ENCODE measurements around the gene ABCA10.

The ABCA10 gene

DNA sequence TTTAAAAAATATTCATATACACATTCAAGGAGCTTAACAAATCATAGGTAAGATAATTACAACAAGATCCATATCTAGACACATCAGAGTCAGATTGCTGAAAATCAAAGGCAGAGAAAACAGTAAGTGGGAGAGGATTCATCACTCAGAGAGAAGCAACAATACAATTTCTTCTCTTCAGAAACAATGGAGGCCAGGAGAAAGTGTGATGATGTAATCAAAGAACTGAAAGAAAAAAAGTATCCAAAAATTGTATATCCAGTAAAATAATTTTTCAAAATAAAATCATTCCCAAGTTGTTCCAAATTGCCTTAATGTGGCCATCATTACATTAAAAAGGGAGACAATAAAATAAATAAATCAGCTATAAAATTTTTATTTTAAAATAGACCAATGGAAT is 69.2 kb downstream of the ABCA10 start:
- peaks cover 5% of the 10 kb centered on the region for H3K36me3 Mint-ChIP-seq
- no peaks in the 10 kb centered on the region for H3K27me3 Mint-ChIP-seq
- H3K4me1 Mint-ChIP-seq, result no peaks in the 10 kb centered on the region
- H3K4me3 Mint-ChIP-seq, result no peak overlapping the region
- no peak overlapping the region for H3K27ac Mint-ChIP-seq
- H3K9me3 Mint-ChIP-seq, result peaks cover 2% of the 10 kb centered on the region
- ATAC-seq, result no peak

DNA sequence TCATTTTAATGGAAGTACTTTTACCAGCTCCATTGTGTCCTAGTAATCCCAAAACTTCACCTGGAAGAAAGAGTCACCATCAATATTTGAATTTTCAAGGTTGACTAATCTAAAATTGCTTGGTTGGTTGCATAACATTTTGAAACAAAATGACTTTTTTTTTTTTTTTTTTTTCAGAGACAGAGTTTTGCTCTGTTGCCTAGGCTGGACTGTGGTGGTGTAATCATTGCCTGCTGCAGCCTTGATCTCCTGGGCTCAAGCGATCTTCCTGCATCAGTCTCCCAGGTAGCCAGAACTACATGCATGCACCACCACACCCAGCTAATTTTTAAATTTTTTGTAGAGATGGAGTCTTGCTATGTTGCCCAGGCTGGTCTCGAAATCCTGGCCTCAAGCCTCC is 74.4 kb downstream of the ABCA10 start:
- Mint-ChIP-seq H3K27ac (no peak overlapping the region), H3K27me3 (no peaks in the 10 kb centered on the region), H3K9me3 (peaks cover 5% of the 10 kb centered on the region), H3K4me3 (no peak overlapping the region), H3K4me1 (no peaks in the 10 kb centered on the region), H3K36me3 (peaks cover 39% of the 10 kb centered on the region)
- ATAC-seq, result no peak

DNA sequence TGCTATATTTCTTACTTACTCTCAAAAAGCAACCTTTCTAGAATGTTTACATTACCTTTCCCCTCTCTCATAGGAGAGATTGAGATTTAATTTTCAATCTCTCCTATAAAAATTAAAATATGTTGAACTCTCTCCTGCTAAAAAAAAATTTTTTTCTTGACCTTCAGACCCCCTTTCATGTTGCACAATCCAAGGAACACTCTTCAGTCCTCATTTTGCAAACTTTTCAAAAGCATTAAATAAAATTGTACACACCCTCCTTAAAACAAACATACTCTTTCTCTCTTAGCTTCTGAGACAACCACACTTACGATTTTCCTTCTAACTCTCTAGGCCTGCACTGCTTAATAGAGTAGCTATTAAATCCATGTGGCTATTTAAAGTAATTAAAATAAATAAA is 78.3 kb downstream of the ABCA10 start:
- peaks cover 3% of the 10 kb centered on the region for H3K9me3 Mint-ChIP-seq
- H3K27me3 Mint-ChIP-seq, result no peaks in the 10 kb centered on the region
- H3K27ac Mint-ChIP-seq, result no peak overlapping the region
- ATAC-seq, result no peak
- H3K36me3 Mint-ChIP-seq, result peaks cover 35% of the 10 kb centered on the region
- H3K4me3 Mint-ChIP-seq, result no peak overlapping the region
- no peaks in the 10 kb centered on the region for H3K4me1 Mint-ChIP-seq

DNA sequence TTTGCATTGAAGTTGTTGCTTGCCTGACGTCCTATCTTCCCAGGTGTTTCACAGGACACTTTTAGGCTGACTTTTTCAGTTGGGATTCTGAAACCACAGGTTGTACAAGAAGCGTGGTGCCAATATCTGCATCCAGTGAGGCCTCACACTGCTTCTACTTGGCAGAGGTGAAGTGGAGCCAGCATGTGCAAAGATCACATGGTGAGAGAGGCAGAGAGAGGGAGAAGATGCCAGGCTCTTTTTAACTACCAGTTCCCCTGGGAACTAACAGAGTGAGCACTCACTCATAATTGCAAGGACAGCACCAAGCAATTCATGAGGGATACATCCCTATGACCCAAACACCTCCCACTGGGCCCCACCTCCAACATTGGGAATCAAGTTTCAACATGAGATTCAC is 81.2 kb downstream of the ABCA10 start:
- Mint-ChIP-seq H3K36me3 (peaks cover 21% of the 10 kb centered on the region), H3K9me3 (peaks cover 3% of the 10 kb centered on the region), H3K27me3 (no peaks in the 10 kb centered on the region), H3K4me3 (no peak overlapping the region), H3K4me1 (peaks cover 8% of the 10 kb centered on the region), H3K27ac (no peak overlapping the region)
- ATAC-seq, result no peak

DNA sequence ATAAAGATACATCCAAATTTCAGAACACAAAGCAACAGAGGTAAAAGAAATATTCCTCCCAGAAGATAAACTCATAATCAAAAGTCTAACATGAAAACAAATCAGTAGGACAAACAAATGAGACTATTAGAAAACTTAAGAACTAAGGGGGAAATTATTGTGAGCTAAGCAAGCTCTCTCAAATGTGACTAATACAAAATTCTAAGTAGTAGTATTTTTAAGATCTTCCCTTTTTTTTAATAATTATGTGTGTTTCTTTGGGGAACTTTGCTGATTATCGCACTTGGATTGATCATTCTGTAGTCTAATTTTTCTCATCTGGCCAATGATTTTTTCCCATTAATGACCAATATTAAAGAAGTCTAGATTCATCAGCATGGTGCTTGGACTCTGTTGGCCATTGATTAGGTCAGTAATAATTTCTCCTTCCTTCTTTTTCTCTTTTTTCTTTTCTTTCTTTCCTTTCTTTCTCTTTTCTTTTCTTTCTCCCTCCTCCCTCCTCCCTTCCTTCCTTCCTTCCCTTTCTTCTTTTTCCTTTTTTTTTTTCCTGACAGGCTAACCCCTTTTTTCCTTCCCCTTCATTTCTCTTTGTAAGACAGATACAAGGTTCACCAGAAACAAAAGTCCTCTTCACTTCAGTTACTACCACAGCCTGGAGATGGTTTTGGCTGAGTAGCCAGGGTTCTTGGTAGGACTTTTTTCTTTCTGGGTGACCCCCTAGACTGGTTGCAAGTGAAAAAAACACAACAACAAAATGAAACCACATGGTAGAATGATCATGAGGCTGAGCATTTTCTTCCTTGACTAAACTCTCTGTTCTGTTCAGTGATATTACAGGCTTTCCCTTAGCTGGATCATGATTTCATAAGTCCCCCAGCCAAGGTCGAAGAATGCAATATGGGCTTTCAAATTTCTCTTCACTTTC is 84.0 kb downstream of the ABCA10 start:
- Mint-ChIP-seq H3K4me1 (peaks cover 8% of the 10 kb centered on the region), H3K9me3 (no peaks in the 10 kb centered on the region), H3K4me3 (no peak overlapping the region), H3K27ac (no peak overlapping the region), H3K27me3 (no peaks in the 10 kb centered on the region), H3K36me3 (peaks cover 4% of the 10 kb centered on the region)
- ATAC-seq, result no peak

DNA sequence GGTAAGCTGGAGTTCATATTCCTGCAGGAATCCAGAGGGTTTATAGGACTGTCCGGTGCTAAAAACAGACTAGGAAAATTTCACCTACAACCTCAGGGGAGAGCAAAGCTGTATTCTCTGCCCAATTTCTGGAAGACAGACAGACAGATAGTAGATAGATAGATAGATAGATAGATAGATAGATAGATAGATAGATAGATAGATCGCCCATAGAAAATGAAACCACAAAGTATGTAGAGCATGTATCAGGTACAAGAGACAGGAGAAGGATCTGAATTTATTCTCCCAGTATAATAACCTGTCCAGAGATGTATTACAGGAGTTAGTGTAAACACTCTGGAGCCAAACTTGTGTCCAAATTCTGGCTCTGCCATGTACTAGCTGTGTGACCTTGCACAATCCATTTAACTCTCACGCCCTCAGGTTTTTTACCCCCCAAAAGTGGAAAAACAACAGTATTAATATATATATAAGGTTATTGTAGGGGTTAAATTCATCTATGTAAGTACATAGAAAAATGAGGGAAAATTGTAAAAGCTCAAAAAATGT is 84.9 kb downstream of the ABCA10 start:
- Mint-ChIP-seq H3K27ac (no peak overlapping the region), H3K4me3 (no peak overlapping the region), H3K36me3 (no peaks in the 10 kb centered on the region), H3K9me3 (no peaks in the 10 kb centered on the region), H3K4me1 (peaks cover 8% of the 10 kb centered on the region), H3K27me3 (no peaks in the 10 kb centered on the region)
- ATAC-seq, result no peak

DNA sequence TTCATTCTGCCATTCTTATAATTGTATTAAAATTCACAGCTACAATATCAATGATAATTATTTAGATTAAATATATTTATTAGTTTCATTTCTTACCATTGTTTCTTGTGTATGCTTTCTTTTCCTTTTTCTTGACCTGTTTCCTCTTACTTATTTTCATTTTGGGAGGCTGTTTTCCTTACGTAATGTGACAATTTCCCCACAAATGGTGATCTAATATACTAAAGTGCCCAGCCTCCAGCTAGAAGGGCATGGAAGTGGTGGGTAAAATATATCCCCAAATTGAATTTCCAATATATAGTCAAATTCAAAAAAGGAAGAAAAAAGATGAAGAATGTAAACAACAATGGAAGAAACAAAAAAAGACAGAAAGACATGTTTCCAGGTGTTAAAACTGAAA is 85.5 kb downstream of the ABCA10 start:
- H3K4me3 Mint-ChIP-seq, result no peak overlapping the region
- H3K27me3 Mint-ChIP-seq, result no peaks in the 10 kb centered on the region
- ATAC-seq, result no peak
- H3K4me1 Mint-ChIP-seq, result peaks cover 8% of the 10 kb centered on the region
- H3K9me3 Mint-ChIP-seq, result no peaks in the 10 kb centered on the region
- H3K36me3 Mint-ChIP-seq, result no peaks in the 10 kb centered on the region
- H3K27ac Mint-ChIP-seq, result no peak overlapping the region

DNA sequence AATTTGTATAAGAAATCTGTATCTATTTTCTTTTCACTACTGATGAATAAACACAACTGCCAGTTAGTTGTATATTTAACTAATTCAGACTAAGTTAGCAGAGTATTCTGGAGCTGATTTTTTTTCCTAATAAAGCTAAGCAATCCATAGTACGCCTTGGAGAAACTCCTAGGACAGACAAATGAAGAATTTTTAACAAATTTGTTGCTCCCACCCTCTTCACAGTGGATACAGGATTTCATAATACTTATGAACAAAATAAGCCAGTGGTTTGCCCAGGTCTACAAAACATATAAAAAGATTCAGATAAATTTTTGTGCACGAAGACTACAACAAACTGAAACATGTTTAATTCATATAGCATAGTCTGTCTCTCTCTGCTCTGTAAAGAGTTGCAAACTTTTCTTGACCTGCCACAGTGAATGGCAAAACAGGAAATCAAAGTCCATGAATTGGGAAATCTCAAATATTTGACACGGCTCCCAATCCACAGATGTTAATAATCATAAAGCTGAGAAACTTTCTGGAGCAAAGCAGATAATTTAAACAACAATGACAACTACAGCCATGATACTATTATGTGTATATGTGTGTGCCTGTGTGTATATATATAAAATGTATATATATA is 86.3 kb downstream of the ABCA10 start:
- H3K9me3 Mint-ChIP-seq, result no peaks in the 10 kb centered on the region
- no peaks in the 10 kb centered on the region for H3K27me3 Mint-ChIP-seq
- H3K4me1 Mint-ChIP-seq, result peaks cover 8% of the 10 kb centered on the region
- no peaks in the 10 kb centered on the region for H3K36me3 Mint-ChIP-seq
- no peak for ATAC-seq
- no peak overlapping the region for H3K27ac Mint-ChIP-seq
- no peak overlapping the region for H3K4me3 Mint-ChIP-seq

DNA sequence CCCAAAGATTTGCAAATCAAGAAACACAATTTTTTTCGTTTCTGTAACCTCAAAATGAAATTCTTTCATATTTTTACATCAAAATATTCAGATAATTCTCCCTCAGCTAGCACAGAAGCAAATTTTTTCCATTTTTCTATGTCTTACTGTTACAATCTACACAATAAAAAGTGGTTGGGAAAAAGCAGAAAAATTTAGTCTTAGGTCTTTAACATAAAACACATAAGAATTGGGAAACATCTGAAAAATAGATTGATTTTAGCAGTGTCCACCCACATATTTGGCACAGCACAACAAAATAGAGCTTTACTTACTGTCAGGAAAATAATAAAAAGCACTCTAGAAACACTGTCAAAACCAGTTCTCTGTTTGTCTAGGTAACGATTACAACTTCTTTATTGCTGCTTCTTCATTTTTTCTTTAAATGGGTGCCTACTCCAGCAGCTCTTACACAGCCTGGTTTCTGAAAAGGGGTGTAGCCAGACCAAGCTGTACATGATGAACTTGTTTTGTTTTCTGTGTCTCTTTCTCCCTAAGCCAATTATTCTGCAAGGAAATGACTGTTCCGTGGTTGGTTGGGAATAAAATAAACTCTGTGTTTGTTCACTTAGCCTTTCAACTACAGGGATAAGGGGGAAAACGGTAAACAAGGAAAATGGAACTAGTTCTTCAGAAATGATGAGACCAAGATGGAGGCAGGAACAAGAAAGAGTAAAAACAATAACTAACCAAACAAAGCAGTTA is 87.0 kb downstream of the ABCA10 start, which contains the start of gene ABCA6:
Gene ABCA6, minus strand, starts transcription at position 465 of the 744 bp plus-strand sequence. CDS start 1,192 bp downstream, outside the sequence.
- no peak for ATAC-seq
- Mint-ChIP-seq H3K4me3 (no peak within 1 kb of the TSS), H3K36me3 (no peaks in the 10 kb centered on the region), H3K4me1 (peaks cover 8% of the 10 kb centered on the region), H3K9me3 (no peaks in the 10 kb centered on the region), H3K27me3 (no peaks in the 10 kb centered on the region), H3K27ac (no peak within 1 kb of the TSS)

DNA sequence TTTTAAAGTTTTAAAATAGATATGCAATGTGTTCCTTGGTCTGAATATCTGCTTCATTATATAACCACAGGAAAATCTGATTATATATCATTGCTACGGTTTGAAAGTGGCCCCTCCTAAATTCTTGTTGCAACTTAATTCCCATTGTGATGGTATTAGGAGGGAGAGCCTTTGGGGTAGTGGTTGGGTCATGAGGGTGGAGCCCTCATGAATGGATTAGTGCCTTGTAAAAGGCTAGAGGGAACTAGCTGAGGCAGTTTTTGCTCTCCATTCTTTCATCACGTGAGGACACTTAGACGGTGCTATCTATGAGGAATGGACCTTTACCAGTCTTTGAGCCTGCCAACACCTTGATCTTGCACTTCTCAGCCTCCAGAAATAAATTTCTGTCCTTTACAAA is 94.5 kb downstream of the ABCA10 start:
- Mint-ChIP-seq H3K9me3 (no peaks in the 10 kb centered on the region), H3K27me3 (no peaks in the 10 kb centered on the region), H3K4me3 (no peak overlapping the region), H3K4me1 (no peaks in the 10 kb centered on the region), H3K36me3 (peaks cover 5% of the 10 kb centered on the region), H3K27ac (no peak overlapping the region)
- no peak for ATAC-seq

DNA sequence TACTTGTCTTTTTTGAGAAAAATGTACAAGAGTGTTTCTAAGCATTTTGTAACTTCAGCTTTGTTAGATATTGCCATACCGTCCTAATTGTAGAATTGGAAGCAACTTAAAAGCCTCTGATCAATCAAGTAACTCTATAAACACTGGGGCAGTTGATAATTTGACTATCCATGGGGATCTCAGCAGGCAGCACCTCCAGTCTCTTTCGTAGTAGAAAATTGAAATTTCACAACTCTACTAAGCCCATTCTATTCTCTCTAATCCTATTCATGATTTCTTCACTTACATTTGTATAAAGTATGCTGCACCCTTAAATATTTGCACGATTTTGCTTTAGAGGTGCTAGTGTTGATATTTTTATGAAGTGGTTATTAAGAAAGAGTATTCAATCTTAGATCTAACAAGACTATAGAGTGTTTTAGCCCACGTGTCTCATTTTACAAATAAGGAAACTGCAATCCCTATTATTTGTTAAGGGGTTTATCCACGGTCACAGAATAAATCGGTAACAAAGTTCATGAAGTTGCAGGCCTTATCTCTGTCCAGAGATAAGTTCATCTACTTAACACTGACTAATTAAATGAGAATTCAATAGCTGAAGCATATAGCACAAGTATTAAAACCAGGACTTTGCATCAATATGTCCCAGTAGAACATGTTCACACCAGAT is 97.9 kb downstream of the ABCA10 start:
- Mint-ChIP-seq H3K36me3 (peaks cover 5% of the 10 kb centered on the region), H3K9me3 (no peaks in the 10 kb centered on the region), H3K27ac (no peak overlapping the region), H3K27me3 (no peaks in the 10 kb centered on the region), H3K4me1 (no peaks in the 10 kb centered on the region), H3K4me3 (no peak overlapping the region)
- ATAC-seq, result no peak

DNA sequence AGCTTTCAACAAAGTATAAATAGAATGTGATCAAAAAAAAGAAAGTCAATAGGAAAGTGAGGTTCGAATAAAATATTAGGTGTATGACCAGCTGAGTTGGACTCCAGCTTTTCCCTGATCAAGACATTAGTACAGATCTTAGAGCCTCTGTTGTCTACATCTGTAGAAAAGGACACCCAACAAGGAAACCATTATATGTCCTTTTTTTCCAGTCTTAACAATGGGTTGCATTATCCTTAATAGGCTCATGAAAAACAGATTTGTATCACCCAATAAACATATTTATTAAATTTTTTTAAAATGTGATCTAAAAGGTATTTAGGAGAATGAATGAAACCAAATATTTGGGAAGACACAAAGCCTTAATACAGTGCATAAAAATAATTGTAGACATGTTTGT is 105.0 kb downstream of the ABCA10 start:
- Mint-ChIP-seq H3K36me3 (peaks cover 6% of the 10 kb centered on the region), H3K27ac (no peak overlapping the region), H3K27me3 (no peaks in the 10 kb centered on the region), H3K4me3 (no peak overlapping the region), H3K4me1 (peaks cover 20% of the 10 kb centered on the region), H3K9me3 (no peaks in the 10 kb centered on the region)
- ATAC-seq, result no peak

DNA sequence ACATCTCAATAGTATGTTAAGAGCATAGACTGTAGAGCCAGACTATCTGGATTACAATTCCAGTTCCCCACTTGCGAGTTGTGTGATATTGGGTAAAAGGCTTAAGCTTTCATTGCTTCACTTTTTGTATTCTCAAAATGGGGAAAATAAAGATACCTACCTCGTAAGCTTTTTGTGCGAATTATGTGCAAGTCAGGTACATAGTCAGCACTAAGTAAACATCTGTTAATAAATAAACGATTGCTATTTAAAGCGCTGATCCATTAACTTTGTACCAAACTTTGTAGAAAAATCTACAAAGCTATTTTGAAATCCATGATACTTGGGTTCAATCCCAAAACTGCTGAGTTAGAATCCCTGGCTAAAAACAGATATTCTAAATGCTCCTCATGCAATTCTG is 106.6 kb downstream of the ABCA10 start:
- Mint-ChIP-seq H3K27ac (peak overlapping the region; percentile 10), H3K4me1 (peaks cover 30% of the 10 kb centered on the region), H3K27me3 (no peaks in the 10 kb centered on the region), H3K4me3 (no peak overlapping the region), H3K36me3 (peaks cover 6% of the 10 kb centered on the region), H3K9me3 (no peaks in the 10 kb centered on the region)
- ATAC-seq, result no peak

DNA sequence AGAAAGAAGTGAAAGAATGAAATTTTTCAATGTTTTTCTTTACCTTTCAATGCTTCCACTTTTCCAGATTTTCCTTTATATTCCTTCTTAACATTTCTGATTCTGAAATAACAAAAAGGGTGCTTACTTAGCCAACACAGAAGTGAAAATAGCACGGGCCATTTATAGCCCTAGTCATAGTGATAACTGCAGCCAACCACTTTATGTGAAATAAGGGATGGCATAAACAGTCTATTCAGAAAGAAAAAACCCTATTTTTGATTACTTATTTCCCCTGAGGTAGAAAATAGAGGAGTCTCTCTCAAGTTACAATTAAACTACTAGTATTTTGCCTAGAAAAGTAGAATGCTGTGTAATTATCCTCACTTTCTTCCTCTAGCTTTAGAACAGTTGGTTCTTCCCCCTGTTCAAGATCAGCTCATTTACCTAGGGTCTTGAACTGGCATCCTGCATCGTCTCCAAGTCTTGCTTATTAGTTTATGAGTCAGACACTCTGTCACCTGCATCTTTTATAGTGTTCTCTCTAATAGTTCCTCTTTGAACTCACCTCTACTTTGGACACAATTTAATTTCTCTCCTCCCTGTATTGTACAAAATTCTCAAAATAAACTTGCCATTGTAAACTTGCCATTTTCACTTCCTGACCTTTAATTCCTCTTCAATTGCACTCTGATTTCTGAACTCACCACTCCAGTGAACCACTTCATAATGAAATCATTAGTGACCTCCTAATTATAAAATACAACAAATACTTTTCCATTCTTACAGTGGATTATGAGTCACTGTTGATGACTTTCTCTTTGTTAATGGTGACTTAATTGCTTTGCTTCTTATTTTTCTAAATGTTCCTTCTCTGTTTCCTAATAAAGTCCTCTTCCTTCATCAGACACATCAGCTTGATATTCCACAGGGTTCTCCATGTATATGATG is 110.5 kb downstream of the ABCA10 start:
- peak; percentile 70 for ATAC-seq
- peak overlapping the region; percentile 44 for H3K4me3 Mint-ChIP-seq
- H3K4me1 Mint-ChIP-seq, result peaks cover 50% of the 10 kb centered on the region
- H3K36me3 Mint-ChIP-seq, result peaks cover 11% of the 10 kb centered on the region
- H3K9me3 Mint-ChIP-seq, result no peaks in the 10 kb centered on the region
- H3K27ac Mint-ChIP-seq, result peak overlapping the region; percentile 85
- no peaks in the 10 kb centered on the region for H3K27me3 Mint-ChIP-seq

All from stimulated activated memory B cell treated with anti-CD40 and anti-IgM and Interleukin-4, amounts not matched to agents 10 μg/mL and 1 μg/mL and 100 μg/mL, for 72 hours (primary cell).